ENCODE measurements around the gene SPNS2. TPM values are rescaled to one million over a fixed set of nuclear protein-coding genes. Genes with fewer than 3 reads are reported as not detected.

SPNS2 gene
- total RNA-seq, 2 experiments from 2014 or later: 0.33 to 0.53 TPM

- peaks cover 52% of the 10 kb centered on the region for H3K36me3 Mint-ChIP-seq (ENCODE audit: low read depth)
- Histone ChIP-seq H3K27me3 (ENCODE audit: control insufficient read depth in 1 of 2, insufficient read depth in 2 of 2, low read length in 2 of 2) (no peaks in the 10 kb centered on the region), H3K36me3 (ENCODE audit: insufficient read depth, low read length) (peaks cover 65% of the 10 kb centered on the region), H3K9me3 (ENCODE audit: control insufficient read depth in 1 of 2, insufficient read depth in 1 of 2, low read length in 2 of 2) (peaks cover 0 to 4% of the 10 kb centered on the region in 2 experiments), H3K4me3 (ENCODE audit: low read length) (no peak overlapping the region), H3K4me1 (ENCODE audit: insufficient read depth, low read length) (no peaks in the 10 kb centered on the region), H3K27ac (ENCODE audit: low read depth in 1 of 2, low read length in 2 of 2) (no peak overlapping the region)
- ChIA-PET POLR2A (no interaction called here), CTCF (no interaction called here)
- H3K9me3 Mint-ChIP-seq: no peaks in the 10 kb centered on the region
- DNase-seq (no peak), ATAC-seq (ENCODE audit: poor library complexity) (no peak)
- intact Hi-C loops (cut with DNase I, micrococcal nuclease): loop anchor here in 1 of 2 experiments (2.0 kb wide), 1 partner anchor 120 kb away; no protein-coding TSS in a partner anchor
- no peaks in the 10 kb centered on the region for H3K27me3 Mint-ChIP-seq
- no peak overlapping the region for H3K4me3 Mint-ChIP-seq
- TF ChIP-seq CTCF (IDR thresholded peaks at IDR 0.05): no peak
- H3K4me1 Mint-ChIP-seq (ENCODE audit: low read depth): no peaks in the 10 kb centered on the region
- H3K27ac Mint-ChIP-seq: no peak overlapping the region
Observed at GRCh38 chr17:4540687-4541327, 42.1 kb downstream of the SPNS2 start.

- intact Hi-C loops (cut with DNase I, micrococcal nuclease): loop anchor here in 1 of 2 experiments (2.0 kb wide), 1 partner anchor 121 kb away; no protein-coding TSS in a partner anchor
- Histone ChIP-seq H3K4me3 (ENCODE audit: low read length) (no peak overlapping the region), H3K27me3 (ENCODE audit: control insufficient read depth in 1 of 2, insufficient read depth in 2 of 2, low read length in 2 of 2) (no peaks in the 10 kb centered on the region), H3K4me1 (ENCODE audit: insufficient read depth, low read length) (no peaks in the 10 kb centered on the region), H3K36me3 (ENCODE audit: insufficient read depth, low read length) (peaks cover 70% of the 10 kb centered on the region), H3K27ac (ENCODE audit: low read depth in 1 of 2, low read length in 2 of 2) (no peak overlapping the region), H3K9me3 (ENCODE audit: control insufficient read depth in 1 of 2, insufficient read depth in 1 of 2, low read length in 2 of 2) (peaks cover 0 to 4% of the 10 kb centered on the region in 2 experiments)
- Mint-ChIP-seq H3K36me3 (ENCODE audit: low read depth) (peaks cover 58% of the 10 kb centered on the region), H3K27ac (no peak overlapping the region), H3K27me3 (no peaks in the 10 kb centered on the region), H3K4me1 (ENCODE audit: low read depth) (no peaks in the 10 kb centered on the region), H3K9me3 (no peaks in the 10 kb centered on the region), H3K4me3 (no peak overlapping the region)
- ChIA-PET POLR2A (no interaction called here), CTCF (no interaction called here)
- no peak for TF ChIP-seq CTCF (IDR thresholded peaks at IDR 0.05)
- DNase-seq (no peak), ATAC-seq (ENCODE audit: poor library complexity) (no peak)
Observed at GRCh38 chr17:4541328-4542002, 42.8 kb downstream of the SPNS2 start.

GRCh38 chr17:4542003-4542725 lies 43.5 kb downstream of the SPNS2 start:
- Histone ChIP-seq H3K4me1 (ENCODE audit: insufficient read depth, low read length) (no peaks in the 10 kb centered on the region), H3K27ac (ENCODE audit: low read depth in 1 of 2, low read length in 2 of 2) (no peak overlapping the region), H3K27me3 (ENCODE audit: control insufficient read depth in 1 of 2, insufficient read depth in 2 of 2, low read length in 2 of 2) (no peaks in the 10 kb centered on the region), H3K36me3 (ENCODE audit: insufficient read depth, low read length) (peaks cover 77% of the 10 kb centered on the region), H3K9me3 (ENCODE audit: control insufficient read depth in 1 of 2, insufficient read depth in 1 of 2, low read length in 2 of 2) (peaks cover 0 to 4% of the 10 kb centered on the region in 2 experiments), H3K4me3 (ENCODE audit: low read length) (no peak overlapping the region)
- DNase-seq: no peak
- CTCF ChIA-PET: no interaction called here
- no peaks in the 10 kb centered on the region for H3K27me3 Mint-ChIP-seq
- POLR2A ChIA-PET: no interaction called here
- H3K36me3 Mint-ChIP-seq (ENCODE audit: low read depth): peaks cover 65% of the 10 kb centered on the region
- no peak for TF ChIP-seq CTCF (IDR thresholded peaks at IDR 0.05)
- no peak overlapping the region for H3K27ac Mint-ChIP-seq
- no peak overlapping the region for H3K4me3 Mint-ChIP-seq
- ATAC-seq (ENCODE audit: poor library complexity): no peak
- no peaks in the 10 kb centered on the region for H3K4me1 Mint-ChIP-seq (ENCODE audit: low read depth)
- H3K9me3 Mint-ChIP-seq: no peaks in the 10 kb centered on the region
- intact Hi-C loops (cut with DNase I, micrococcal nuclease): no loop called here

Measured in CD4-positive, alpha-beta T cell (primary cell).